ENCODE data around the gene CCL25. TPM values are rescaled to one million over a fixed set of nuclear protein-coding genes. Genes with fewer than 3 reads are reported as not detected.
"Not testable (repeated sequence)": the region's sequence is repeated elsewhere in the genome, so short reads cannot be mapped to it uniquely, and the experiment has no call there.

CCL25 gene
- polyA plus RNA-seq, 4 donors = 156 to 831 (median 414) TPM

- Histone ChIP-seq H3K4me3 (ENCODE audit: low read depth in 1 of 3, low read length in 3 of 3) (no peak overlapping the region), H3K27me3 (ENCODE audit: control insufficient read depth in 3 of 3, insufficient read depth in 3 of 3, low read length in 3 of 3) (no peaks in the 10 kb centered on the region), H3K36me3 (ENCODE audit: control insufficient read depth in 3 of 3, insufficient read depth in 2 of 3, low read depth in 1 of 3, low read length in 3 of 3) (peaks cover 0 to 13% (median 0%) of the 10 kb centered on the region in 3 donors), H3K4me1 (ENCODE audit: control insufficient read depth in 3 of 3, insufficient read depth in 2 of 3, low read depth in 1 of 3, low read length in 2 of 3) (no peaks in the 10 kb centered on the region), H3K9me3 (ENCODE audit: control insufficient read depth in 2 of 2, insufficient read depth in 1 of 2, low read depth in 1 of 2, low read length in 1 of 2) (peaks cover 0 to 39% of the 10 kb centered on the region in 2 donors), H3K27ac (ENCODE audit: low read depth in 1 of 3, low read length in 2 of 3) (no peak overlapping the region)
- DNase-seq = no peak
- 78 to 85% (median 84%) methylated on average over 6 of the region's 6 CpGs for WGBS, 3 donors
- FAIRE-seq = no peak
These were observed 41.8 kb downstream of the CCL25 start for GRCh38 chr19:8094336-8094735.

- WGBS, 3 donors = 76 to 83% (median 78%) methylated on average over 2 of the region's 2 CpGs
- H3K4me3 ChIP-seq (ENCODE audit: low read depth in 1 of 3, low read length in 3 of 3) = no peak overlapping the region
- H3K36me3 ChIP-seq (ENCODE audit: control insufficient read depth in 3 of 3, insufficient read depth in 2 of 3, low read depth in 1 of 3, low read length in 3 of 3) = peaks cover 0 to 13% (median 0%) of the 10 kb centered on the region in 3 donors
- FAIRE-seq (no peak), DNase-seq (no peak)
- H3K9me3 ChIP-seq (ENCODE audit: control insufficient read depth in 2 of 2, insufficient read depth in 1 of 2, low read depth in 1 of 2, low read length in 1 of 2) = peaks cover 0 to 39% of the 10 kb centered on the region in 2 donors
- no peaks in the 10 kb centered on the region for H3K4me1 ChIP-seq (ENCODE audit: control insufficient read depth in 3 of 3, insufficient read depth in 2 of 3, low read depth in 1 of 3, low read length in 2 of 3)
- H3K27me3 ChIP-seq (ENCODE audit: control insufficient read depth in 3 of 3, insufficient read depth in 3 of 3, low read length in 3 of 3) = no peaks in the 10 kb centered on the region
- no peak overlapping the region for H3K27ac ChIP-seq (ENCODE audit: low read depth in 1 of 3, low read length in 2 of 3)
These were observed 42.9 kb downstream of the CCL25 start for GRCh38 chr19:8095354-8095886.

GRCh38 chr19:8096071-8096470, 43.5 kb downstream of the CCL25 start:
- Histone ChIP-seq H3K4me1 (ENCODE audit: control insufficient read depth in 3 of 3, insufficient read depth in 2 of 3, low read depth in 1 of 3, low read length in 2 of 3) (no peaks in the 10 kb centered on the region), H3K36me3 (ENCODE audit: control insufficient read depth in 3 of 3, insufficient read depth in 2 of 3, low read depth in 1 of 3, low read length in 3 of 3) (peaks cover 0 to 9% (median 0%) of the 10 kb centered on the region in 3 donors), H3K9me3 (ENCODE audit: control insufficient read depth in 2 of 2, insufficient read depth in 1 of 2, low read depth in 1 of 2, low read length in 1 of 2) (peaks cover 0 to 36% of the 10 kb centered on the region in 2 donors), H3K27me3 (ENCODE audit: control insufficient read depth in 3 of 3, insufficient read depth in 3 of 3, low read length in 3 of 3) (no peaks in the 10 kb centered on the region), H3K27ac (ENCODE audit: low read depth in 1 of 3, low read length in 2 of 3) (no peak overlapping the region), H3K4me3 (ENCODE audit: low read depth in 1 of 3, low read length in 3 of 3) (no peak overlapping the region)
- WGBS, 3 donors = 92 to 98% (median 97%) methylated on average over 3 of the region's 3 CpGs
- FAIRE-seq = no peak
- DNase-seq = no peak

GRCh38 chr19:8097198-8097597, 44.6 kb downstream of the CCL25 start:
- DNase-seq (no peak), FAIRE-seq (no peak)
- no peak overlapping the region for H3K27ac ChIP-seq (ENCODE audit: low read depth in 1 of 3, low read length in 2 of 3)
- H3K9me3 ChIP-seq (ENCODE audit: control insufficient read depth in 2 of 2, insufficient read depth in 1 of 2, low read depth in 1 of 2, low read length in 1 of 2) = peaks cover 0 to 36% of the 10 kb centered on the region in 2 donors
- WGBS, 3 donors = 90% methylated on average over 10 of the region's 10 CpGs
- H3K4me3 ChIP-seq (ENCODE audit: low read depth in 1 of 3, low read length in 3 of 3) = no peak overlapping the region
- no peaks in the 10 kb centered on the region for H3K4me1 ChIP-seq (ENCODE audit: control insufficient read depth in 3 of 3, insufficient read depth in 2 of 3, low read depth in 1 of 3, low read length in 2 of 3)
- H3K36me3 ChIP-seq (ENCODE audit: control insufficient read depth in 3 of 3, insufficient read depth in 2 of 3, low read depth in 1 of 3, low read length in 3 of 3) = peaks cover 0 to 12% (median 0%) of the 10 kb centered on the region in 3 donors
- H3K27me3 ChIP-seq (ENCODE audit: control insufficient read depth in 3 of 3, insufficient read depth in 3 of 3, low read length in 3 of 3) = no peaks in the 10 kb centered on the region

- FAIRE-seq = no peak
- Histone ChIP-seq H3K27ac (ENCODE audit: low read depth in 1 of 3, low read length in 2 of 3) (no peak overlapping the region), H3K4me1 (ENCODE audit: control insufficient read depth in 3 of 3, insufficient read depth in 2 of 3, low read depth in 1 of 3, low read length in 2 of 3) (no peaks in the 10 kb centered on the region), H3K9me3 (ENCODE audit: control insufficient read depth in 2 of 2, insufficient read depth in 1 of 2, low read depth in 1 of 2, low read length in 1 of 2) (peaks cover 0 to 36% of the 10 kb centered on the region in 2 donors), H3K27me3 (ENCODE audit: control insufficient read depth in 3 of 3, insufficient read depth in 3 of 3, low read length in 3 of 3) (no peaks in the 10 kb centered on the region), H3K4me3 (ENCODE audit: low read depth in 1 of 3, low read length in 3 of 3) (no peak overlapping the region), H3K36me3 (ENCODE audit: control insufficient read depth in 3 of 3, insufficient read depth in 2 of 3, low read depth in 1 of 3, low read length in 3 of 3) (peaks cover 0 to 12% (median 0%) of the 10 kb centered on the region in 3 donors)
- DNase-seq = no peak
- WGBS, 3 donors = 80 to 90% (median 80%) methylated on average over 5 of the region's 5 CpGs
These were observed 45.4 kb downstream of the CCL25 start for GRCh38 chr19:8097681-8098567.

GRCh38 chr19:8101311-8101710, 48.8 kb downstream of the CCL25 start:
- H3K4me3 ChIP-seq (ENCODE audit: low read depth in 1 of 3, low read length in 3 of 3) = no peak overlapping the region
- FAIRE-seq = no peak
- no peak for DNase-seq
- peaks cover 0 to 12% of the 10 kb centered on the region in 2 donors for H3K9me3 ChIP-seq (ENCODE audit: control insufficient read depth in 2 of 2, insufficient read depth in 1 of 2, low read depth in 1 of 2, low read length in 1 of 2)
- H3K4me1 ChIP-seq (ENCODE audit: control insufficient read depth in 3 of 3, insufficient read depth in 2 of 3, low read depth in 1 of 3, low read length in 2 of 3) = no peaks in the 10 kb centered on the region
- H3K27me3 ChIP-seq (ENCODE audit: control insufficient read depth in 3 of 3, insufficient read depth in 3 of 3, low read length in 3 of 3) = no peaks in the 10 kb centered on the region
- H3K27ac ChIP-seq (ENCODE audit: low read depth in 1 of 3, low read length in 2 of 3) = no peak overlapping the region
- WGBS, 3 donors = 94 to 96% (median 96%) methylated on average over 4 of the region's 4 CpGs
- H3K36me3 ChIP-seq (ENCODE audit: control insufficient read depth in 3 of 3, insufficient read depth in 2 of 3, low read depth in 1 of 3, low read length in 3 of 3) = peaks cover 0 to 4% (median 0%) of the 10 kb centered on the region in 3 donors

GRCh38 chr19:8101910-8102309, 49.4 kb downstream of the CCL25 start:
- 80 to 86% (median 83%) methylated on average over 12 of the region's 12 CpGs for WGBS, 3 donors
- not testable (repeated sequence) for H3K4me1 ChIP-seq (ENCODE audit: control insufficient read depth in 3 of 3, insufficient read depth in 2 of 3, low read depth in 1 of 3, low read length in 2 of 3); FAIRE-seq; H3K27me3 ChIP-seq (ENCODE audit: control insufficient read depth in 3 of 3, insufficient read depth in 3 of 3, low read length in 3 of 3); H3K36me3 ChIP-seq (ENCODE audit: control insufficient read depth in 3 of 3, insufficient read depth in 2 of 3, low read depth in 1 of 3, low read length in 3 of 3); H3K9me3 ChIP-seq (ENCODE audit: control insufficient read depth in 2 of 2, insufficient read depth in 1 of 2, low read depth in 1 of 2, low read length in 1 of 2); H3K27ac ChIP-seq (ENCODE audit: low read depth in 1 of 3, low read length in 2 of 3); DNase-seq; H3K4me3 ChIP-seq (ENCODE audit: low read depth in 1 of 3, low read length in 3 of 3)

GRCh38 chr19:8105471-8105870, 52.9 kb downstream of the CCL25 start:
- WGBS, 3 donors = 67 to 78% (median 75%) methylated on average over 2 of the region's 2 CpGs
- Histone ChIP-seq H3K27me3 (ENCODE audit: control insufficient read depth in 3 of 3, insufficient read depth in 3 of 3, low read length in 3 of 3) (peaks cover 0 to 4% (median 0%) of the 10 kb centered on the region in 3 donors), H3K27ac (ENCODE audit: low read depth in 1 of 3, low read length in 2 of 3) (no peak overlapping the region), H3K4me1 (ENCODE audit: control insufficient read depth in 3 of 3, insufficient read depth in 2 of 3, low read depth in 1 of 3, low read length in 2 of 3) (no peaks in the 10 kb centered on the region), H3K9me3 (ENCODE audit: control insufficient read depth in 2 of 2, insufficient read depth in 1 of 2, low read depth in 1 of 2, low read length in 1 of 2) (no peaks in the 10 kb centered on the region), H3K4me3 (ENCODE audit: low read depth in 1 of 3, low read length in 3 of 3) (no peak overlapping the region), H3K36me3 (ENCODE audit: control insufficient read depth in 3 of 3, insufficient read depth in 2 of 3, low read depth in 1 of 3, low read length in 3 of 3) (peaks cover 0 to 8% (median 0%) of the 10 kb centered on the region in 3 donors)
- DNase-seq = no peak
- no peak for FAIRE-seq
